DND-41 (cell line): ENCODE data around the gene IGSF6.
"Not testable (repeated sequence)": the region's sequence is repeated elsewhere in the genome, so short reads cannot be mapped to it uniquely, and the experiment has no call there.

Experiments used
- ATAC-seq: fragments of 200-7000 bp; cut with Tn5 transposase; 3 replicates; pipeline ENCODE4 v1.9.1; 2021; ENCODE audit warnings: low read depth; ENCODE audit not compliant: insufficient read depth
- DNase-seq: peaks from one replicate; pipeline ENCODE4 v3.0.0-alpha.2; 2020
- H2AFZ ChIP-seq: 2 replicates; pipeline ENCODE4 v1.6.0; 2012; ENCODE audit warnings: low read depth, low read length
- H3K27ac ChIP-seq: 2 replicates; pipeline ENCODE4 v1.5.1; 2012; ENCODE audit warnings: low read length, inconsistent platforms
- H3K27me3 ChIP-seq: fragments of 200-600 bp; sonication (generic); 2 replicates; pipeline ENCODE4 v1.6.0; 2012; ENCODE audit warnings: low read length, mild to moderate bottlenecking, inconsistent platforms; ENCODE audit not compliant: insufficient read depth, poor library complexity
- H3K36me3 ChIP-seq: 2 replicates; pipeline ENCODE4 v1.5.1; 2012; ENCODE audit warnings: low read length, inconsistent platforms; ENCODE audit not compliant: insufficient read depth
- H3K4me1 ChIP-seq: 2 replicates; pipeline ENCODE4 v1.5.1; 2012; ENCODE audit warnings: mild to moderate bottlenecking, low read length; ENCODE audit not compliant: insufficient read depth
- H3K4me2 ChIP-seq: 2 replicates; pipeline ENCODE4 v1.6.0; 2012; ENCODE audit warnings: mild to moderate bottlenecking, moderate library complexity, low read length, inconsistent platforms; ENCODE audit not compliant: insufficient read depth
- H3K4me3 ChIP-seq, 2 experiments: fragments of 200-600 bp in 1 of 2; shearing (Covaris generic) in 1 of 2; 2 replicates each; pipeline ENCODE4 v1.5.1; 2012 to 2016; ENCODE audit warnings: inconsistent platforms in 2 of 2, low read length in 2 of 2, mild to moderate bottlenecking in 2 of 2, low read depth in 1 of 2, moderate library complexity in 1 of 2
- H3K79me2 ChIP-seq: 2 replicates; pipeline ENCODE4 v1.6.0; 2012; ENCODE audit warnings: low read length, inconsistent platforms; ENCODE audit not compliant: insufficient read depth
- H3K9ac ChIP-seq: 2 replicates; pipeline ENCODE4 v1.6.0; 2012; ENCODE audit warnings: low read depth, mild to moderate bottlenecking, inconsistent platforms, low read length, moderate library complexity
- H3K9me3 ChIP-seq: 2 replicates; pipeline ENCODE4 v1.5.1; 2012; ENCODE audit warnings: low read length, moderate library complexity, mild to moderate bottlenecking, inconsistent platforms; ENCODE audit not compliant: insufficient read depth, severe bottlenecking
- H4K20me1 ChIP-seq: 2 replicates; pipeline ENCODE4 v1.6.0; 2012; ENCODE audit warnings: low read length; ENCODE audit not compliant: insufficient read depth
- EZH2 ChIP-seq: IDR thresholded peaks from 3 replicates; pipeline ENCODE4 v1.6.1; 2012; ENCODE audit warnings: borderline replicate concordance, low read depth, mild to moderate bottlenecking, moderate library complexity, low read length, inconsistent platforms; ENCODE audit not compliant: severe bottlenecking
- TF ChIP-seq, protein P1 (sequence below): IDR thresholded peaks from 2 replicates; pipeline ENCODE4 v1.5.1; 2012; ENCODE audit warnings: borderline replicate concordance, low read length, moderate library complexity, mild to moderate bottlenecking; ENCODE audit not compliant: poor library complexity, severe bottlenecking; ENCODE audit errors: extremely low read depth

Gene IGSF6

DNA sequence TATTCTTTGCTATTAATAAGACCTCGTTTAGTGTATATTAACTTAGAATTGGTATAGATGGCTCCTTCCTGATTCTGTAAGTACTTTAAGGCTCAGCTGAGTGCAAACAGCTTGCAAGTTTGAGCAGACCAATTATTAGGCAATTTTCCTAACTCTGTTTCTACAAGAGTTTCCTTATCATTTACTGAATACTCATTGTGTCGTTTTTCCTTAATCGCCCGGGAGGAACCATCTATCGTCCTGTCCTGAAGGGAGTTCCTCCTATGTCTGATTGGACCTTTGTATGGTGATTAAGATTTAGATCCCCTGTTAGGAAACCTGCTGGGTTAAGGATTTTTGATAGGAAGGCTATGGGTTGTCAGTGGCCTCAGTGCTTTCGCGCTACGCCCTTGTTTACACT lies 21.0 kb downstream of the IGSF6 start:
- H3K4me3 ChIP-seq, DNase-seq, H3K27ac ChIP-seq, ATAC-seq, H3K27me3 ChIP-seq, H3K9ac ChIP-seq, H3K4me2 ChIP-seq, H2AFZ ChIP-seq, H3K79me2 ChIP-seq, H4K20me1 ChIP-seq, H3K4me1 ChIP-seq, H3K9me3 ChIP-seq: not testable (repeated sequence)
- peaks cover 46% of the 10 kb centered on the region for H3K36me3 ChIP-seq

DNA sequence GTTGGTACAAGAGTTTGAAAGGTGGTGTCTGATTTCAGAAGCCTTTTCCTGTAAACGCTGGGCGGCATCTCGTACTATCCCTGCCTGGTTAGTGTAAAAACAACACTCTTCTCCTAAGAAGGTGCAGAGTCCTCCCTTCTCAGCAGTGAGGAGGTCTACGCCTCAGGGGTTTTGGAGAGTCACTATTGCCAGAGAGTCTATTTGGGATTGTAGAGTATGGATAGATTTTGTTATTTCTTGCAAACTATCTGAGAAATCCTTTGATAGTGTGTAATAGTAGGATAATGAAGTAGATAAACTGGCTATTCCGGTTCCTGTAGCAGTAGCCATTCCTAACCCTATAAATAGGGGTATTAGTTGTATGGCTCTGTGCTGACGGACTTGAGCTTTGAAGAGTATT lies 21.5 kb downstream of the IGSF6 start:
- not testable (repeated sequence) for H3K9me3 ChIP-seq, H3K79me2 ChIP-seq, H2AFZ ChIP-seq, DNase-seq, H3K4me2 ChIP-seq, H3K4me1 ChIP-seq, H3K27me3 ChIP-seq, H4K20me1 ChIP-seq, H3K27ac ChIP-seq, H3K4me3 ChIP-seq, H3K9ac ChIP-seq, ATAC-seq
- peaks cover 51% of the 10 kb centered on the region for H3K36me3 ChIP-seq

DNA sequence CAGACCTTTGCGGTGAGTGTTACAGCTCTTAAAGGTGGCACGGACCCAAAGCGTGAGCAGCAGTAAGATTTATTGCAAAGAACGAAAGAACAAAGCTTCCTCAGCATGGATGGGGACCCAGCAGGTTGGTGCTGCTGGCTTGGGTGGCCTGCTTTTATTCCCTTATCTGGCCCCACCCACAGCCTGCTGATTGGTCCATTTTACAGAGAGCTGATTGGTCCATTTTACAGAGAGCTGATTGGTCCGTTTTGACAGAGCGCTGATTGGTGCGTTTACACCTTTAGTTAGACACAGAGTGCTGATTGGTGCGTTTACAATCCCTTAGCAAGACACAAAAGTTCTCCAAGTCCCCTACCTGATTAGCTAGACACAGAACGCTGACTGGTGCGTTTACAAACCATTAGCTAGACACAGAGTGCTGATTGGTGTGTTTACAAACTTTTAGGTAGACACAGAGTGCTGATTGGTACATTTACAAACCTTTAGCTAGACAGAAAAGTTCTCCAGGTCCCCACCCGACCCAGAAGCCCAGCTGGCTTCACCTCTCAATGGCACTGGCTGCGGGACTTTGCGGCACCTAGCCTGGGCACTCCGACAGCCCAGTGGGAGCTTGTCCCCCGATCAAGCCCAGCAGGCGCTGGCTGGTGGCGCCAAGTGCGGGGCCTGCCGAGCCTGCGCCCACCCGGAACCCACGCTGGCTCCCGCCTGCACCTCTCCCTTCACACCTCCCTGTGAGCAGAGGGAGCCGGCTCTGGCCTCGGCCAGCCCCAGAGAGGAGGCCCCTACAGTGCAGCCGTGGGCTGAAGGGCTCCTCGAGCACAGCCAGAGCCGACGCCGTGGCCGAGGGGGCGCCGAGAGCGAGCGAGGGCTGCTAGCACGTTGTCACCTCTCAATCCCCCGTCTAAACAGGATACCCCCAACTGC lies 22.5 kb downstream of the IGSF6 start:
- H3K79me2 ChIP-seq = not testable (repeated sequence)

DNA sequence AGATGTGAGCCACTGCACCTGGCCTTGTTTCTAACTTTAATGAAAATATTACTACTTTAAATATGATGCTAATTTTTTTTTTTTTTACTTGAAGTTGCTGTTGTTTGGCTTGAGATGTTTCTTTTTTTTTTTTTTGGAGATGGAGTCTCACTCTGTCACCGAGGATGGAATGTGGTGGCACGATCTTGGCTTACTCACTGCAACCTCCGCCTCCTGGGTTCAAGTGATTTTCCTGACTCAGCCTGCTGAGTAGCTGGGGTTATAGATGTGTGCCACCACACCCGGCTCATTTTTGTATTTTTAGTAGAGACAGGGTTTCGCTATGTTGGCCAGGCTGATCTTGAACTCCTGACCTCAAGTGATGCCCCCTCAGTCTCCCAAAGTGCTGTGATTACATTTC lies 23.6 kb downstream of the IGSF6 start:
- H3K9ac ChIP-seq = no peak overlapping the region
- H3K4me1 ChIP-seq = peaks cover 5% of the 10 kb centered on the region; the same call in 1 of the 2 replicates
- H3K27ac ChIP-seq = no peak overlapping the region
- H3K4me2 ChIP-seq = no peak overlapping the region
- no peak for TF ChIP-seq EZH2
- TF ChIP-seq, protein P1, sequence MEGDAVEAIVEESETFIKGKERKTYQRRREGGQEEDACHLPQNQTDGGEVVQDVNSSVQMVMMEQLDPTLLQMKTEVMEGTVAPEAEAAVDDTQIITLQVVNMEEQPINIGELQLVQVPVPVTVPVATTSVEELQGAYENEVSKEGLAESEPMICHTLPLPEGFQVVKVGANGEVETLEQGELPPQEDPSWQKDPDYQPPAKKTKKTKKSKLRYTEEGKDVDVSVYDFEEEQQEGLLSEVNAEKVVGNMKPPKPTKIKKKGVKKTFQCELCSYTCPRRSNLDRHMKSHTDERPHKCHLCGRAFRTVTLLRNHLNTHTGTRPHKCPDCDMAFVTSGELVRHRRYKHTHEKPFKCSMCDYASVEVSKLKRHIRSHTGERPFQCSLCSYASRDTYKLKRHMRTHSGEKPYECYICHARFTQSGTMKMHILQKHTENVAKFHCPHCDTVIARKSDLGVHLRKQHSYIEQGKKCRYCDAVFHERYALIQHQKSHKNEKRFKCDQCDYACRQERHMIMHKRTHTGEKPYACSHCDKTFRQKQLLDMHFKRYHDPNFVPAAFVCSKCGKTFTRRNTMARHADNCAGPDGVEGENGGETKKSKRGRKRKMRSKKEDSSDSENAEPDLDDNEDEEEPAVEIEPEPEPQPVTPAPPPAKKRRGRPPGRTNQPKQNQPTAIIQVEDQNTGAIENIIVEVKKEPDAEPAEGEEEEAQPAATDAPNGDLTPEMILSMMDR = no peak
- no peaks in the 10 kb centered on the region for H4K20me1 ChIP-seq
- no peak overlapping the region for H2AFZ ChIP-seq
- H3K4me3 ChIP-seq = no peak overlapping the region
- peaks cover 59% of the 10 kb centered on the region for H3K36me3 ChIP-seq
- no peaks in the 10 kb centered on the region for H3K9me3 ChIP-seq
- DNase-seq (no peak), ATAC-seq (no peak)
- peaks cover 5% of the 10 kb centered on the region; the same call in 1 of the 2 replicates for H3K79me2 ChIP-seq
- H3K27me3 ChIP-seq = no peaks in the 10 kb centered on the region

More for the DNA sequence above, 22.5 kb downstream of the IGSF6 start:
- ATAC-seq, H3K9me3 ChIP-seq, H3K27me3 ChIP-seq, H3K9ac ChIP-seq, H3K27ac ChIP-seq, H4K20me1 ChIP-seq, H3K4me3 ChIP-seq, H3K4me2 ChIP-seq, H2AFZ ChIP-seq, H3K4me1 ChIP-seq: not testable (repeated sequence)
- peaks cover 57% of the 10 kb centered on the region for H3K36me3 ChIP-seq
- peak; percentile 15 for DNase-seq

DNA sequence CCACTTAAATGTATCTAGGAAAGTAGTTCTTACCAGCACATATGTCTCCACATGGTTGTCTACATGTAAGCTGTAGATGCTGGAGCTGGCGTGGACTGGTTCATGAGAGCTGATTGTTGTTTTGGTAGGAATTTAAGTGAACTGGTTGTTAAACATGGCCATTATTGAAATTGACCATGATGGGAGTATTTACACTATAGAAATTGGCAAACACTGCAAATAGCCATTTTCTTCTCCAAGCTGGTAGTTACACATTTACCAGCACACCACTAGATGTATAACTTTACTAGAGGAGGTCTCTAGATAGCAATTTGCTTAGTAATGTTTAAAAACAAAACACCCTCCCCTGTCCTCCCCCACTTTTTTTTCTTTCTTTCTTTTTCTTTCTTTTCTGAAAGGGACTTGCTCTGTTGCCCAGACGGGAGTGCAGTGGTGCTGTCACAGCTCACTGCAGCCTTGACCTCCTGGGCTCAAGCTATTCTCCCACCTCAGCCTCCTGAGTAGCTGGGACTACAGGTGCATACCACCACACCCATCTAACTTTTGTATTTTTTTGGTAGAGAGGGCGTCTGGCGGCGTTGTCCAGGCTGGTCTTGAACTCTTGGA lies 24.2 kb downstream of the IGSF6 start:
- no peak overlapping the region for H2AFZ ChIP-seq
- TF ChIP-seq EZH2 = no peak
- TF ChIP-seq, protein P1 = no peak
- no peaks in the 10 kb centered on the region for H3K9me3 ChIP-seq
- H3K79me2 ChIP-seq = peaks cover 8% of the 10 kb centered on the region
- H3K4me1 ChIP-seq = peaks cover 5% of the 10 kb centered on the region; the same call in 1 of the 2 replicates
- DNase-seq (no peak), ATAC-seq (no peak)
- H3K4me2 ChIP-seq = no peak overlapping the region
- peaks cover 63% of the 10 kb centered on the region for H3K36me3 ChIP-seq
- no peak overlapping the region for H3K9ac ChIP-seq
- no peaks in the 10 kb centered on the region for H4K20me1 ChIP-seq
- no peaks in the 10 kb centered on the region for H3K27me3 ChIP-seq
- H3K4me3 ChIP-seq = no peak overlapping the region
- H3K27ac ChIP-seq = no peak overlapping the region
